Neural cell (in vitro differentiated cells): ENCODE data around the gene NFASC. TPM values are rescaled to one million over a fixed set of nuclear protein-coding genes. Genes with fewer than 3 reads are reported as not detected.

Experiments
- H2AFZ ChIP-seq: fragments of 200-600, 300-800 bp; sonication (generic), shearing (Covaris generic); 2 replicates; pipeline ENCODE4 v1.6.0; 2014; ENCODE audit warnings: low read depth, mild to moderate bottlenecking, antibody characterized with exemption, low read length, moderate library complexity
- H3F3A ChIP-seq: fragments of 200-600 bp; shearing (Covaris generic); 2 replicates; pipeline ENCODE4 v1.6.1; 2016; ENCODE audit warnings: mild to moderate bottlenecking, moderate library complexity, mixed read lengths, antibody characterized with exemption, low read length; ENCODE audit not compliant: insufficient read depth, poor library complexity, severe bottlenecking
- H3K27ac ChIP-seq: fragments of 200-600, 300-800 bp; sonication (generic), shearing (Covaris generic); 2 replicates; pipeline ENCODE4 v1.5.1; 2014; ENCODE audit warnings: mild to moderate bottlenecking, low read length, moderate library complexity
- H3K27me3 ChIP-seq: fragments of 300-800, 200-600 bp; sonication (generic), shearing (Covaris generic); 2 replicates; pipeline ENCODE4 v1.6.0; 2014; ENCODE audit warnings: mild to moderate bottlenecking, low read depth, low read length, moderate library complexity; ENCODE audit not compliant: insufficient read depth
- H3K36me3 ChIP-seq: fragments of 300-800, 200-600 bp; sonication (generic), shearing (Covaris generic); 2 replicates; pipeline ENCODE4 v1.5.1; 2014; ENCODE audit warnings: mild to moderate bottlenecking, antibody characterized with exemption, low read length, moderate library complexity; ENCODE audit not compliant: insufficient read depth
- H3K4me2 ChIP-seq: fragments of 300-800, 200-600 bp; sonication (generic), shearing (Covaris generic); 2 replicates; pipeline ENCODE4 v1.6.0; 2014; ENCODE audit warnings: mild to moderate bottlenecking, low read length
- H3K4me3 ChIP-seq: fragments of 300-800, 200-600 bp; sonication (generic), shearing (Covaris generic); 2 replicates; pipeline ENCODE4 v1.5.1; 2014; ENCODE audit warnings: mild to moderate bottlenecking, low read length, moderate library complexity
- H3K79me2 ChIP-seq: fragments of 200-600 bp; shearing (Covaris generic); replicated peaks from 2 replicates; pipeline ENCODE4 v1.6.0; 2014; ENCODE audit warnings: mild to moderate bottlenecking, low read length, moderate library complexity; ENCODE audit not compliant: insufficient read depth
- H3K9ac ChIP-seq: fragments of 300-800, 200-600 bp; sonication (generic), shearing (Covaris generic); 2 replicates; pipeline ENCODE4 v1.6.1; 2016; ENCODE audit warnings: mild to moderate bottlenecking, low read length, mixed read lengths
- H3K9me2 ChIP-seq: fragments of 200-600 bp; shearing (Covaris generic); 2 replicates; pipeline ENCODE4 v1.6.1; 2016; ENCODE audit warnings: mild to moderate bottlenecking, low read length, mixed read lengths; ENCODE audit not compliant: insufficient read depth
- H3K9me3 ChIP-seq: fragments of 200-600, 300-800 bp; sonication (generic), shearing (Covaris generic); 2 replicates; pipeline ENCODE4 v1.6.1; 2016; ENCODE audit warnings: mild to moderate bottlenecking, mixed run types, low read length, moderate library complexity, mixed read lengths
- H4K20me1 ChIP-seq: fragments of 200-600 bp; shearing (Covaris generic); 2 replicates; pipeline ENCODE4 v1.6.1; 2016; ENCODE audit warnings: mild to moderate bottlenecking, mixed run types; ENCODE audit not compliant: insufficient read depth
- CTCF ChIP-seq: fragments of 450-650 bp; IDR thresholded peaks from 2 replicates; pipeline ENCODE4 v1.5.1; 2014; ENCODE audit warnings: antibody characterized with exemption, mild to moderate bottlenecking, moderate library complexity; ENCODE audit not compliant: poor library complexity, severe bottlenecking
- EP300 ChIP-seq: fragments of 450-650 bp; conservative IDR thresholded peaks from 2 replicates; pipeline ENCODE4 v1.6.1; 2014; ENCODE audit warnings: antibody characterized with exemption, mild to moderate bottlenecking, moderate library complexity; ENCODE audit not compliant: poor library complexity, severe bottlenecking
- EZH2 ChIP-seq: fragments of 200-600, 300-800 bp; shearing (Covaris generic), sonication (generic); IDR thresholded peaks from 2 replicates; pipeline ENCODE4 v1.6.1; 2014; ENCODE audit warnings: antibody characterized with exemption, low read length, borderline replicate concordance, mild to moderate bottlenecking; ENCODE audit not compliant: insufficient read depth, poor library complexity, severe bottlenecking
- MXI1 ChIP-seq: fragments of 450-650 bp; conservative IDR thresholded peaks from 2 replicates; pipeline ENCODE4 v1.6.1; 2014; ENCODE audit warnings: antibody characterized with exemption, mild to moderate bottlenecking; ENCODE audit not compliant: poor library complexity, severe bottlenecking
- POLR2AphosphoS5 ChIP-seq: IDR thresholded peaks from 2 replicates; pipeline ENCODE4 v1.6.1; 2012
- RAD21 ChIP-seq: fragments of 450-650 bp; conservative IDR thresholded peaks from 2 replicates; pipeline ENCODE4 v1.6.1; 2014; ENCODE audit warnings: antibody characterized with exemption, mild to moderate bottlenecking, moderate library complexity
- SMC3 ChIP-seq: fragments of 450-650 bp; conservative IDR thresholded peaks from 2 replicates; pipeline ENCODE4 v1.6.1; 2014; ENCODE audit warnings: antibody characterized with exemption, mild to moderate bottlenecking, moderate library complexity; ENCODE audit not compliant: poor library complexity
- TAF1 ChIP-seq: IDR thresholded peaks from 2 replicates; pipeline ENCODE4 v1.6.1; 2012; ENCODE audit warnings: low read depth
- polyA plus RNA-seq: library from polyadenylated mRNA; depleted of rRNA; stranded (reverse); fragments of >200 nt; gene quantifications from 2 replicates; pipeline ENCODE4 v1.2.3, GENCODE V29; 2014
- TF ChIP-seq, protein P1 (sequence below): IDR thresholded peaks from 2 replicates; pipeline ENCODE4 v1.6.1; 2012; ENCODE audit warnings: borderline replicate concordance

NFASC gene
- polyA plus RNA-seq, 1 donor from 2014 or later = 23.9 TPM

DNA sequence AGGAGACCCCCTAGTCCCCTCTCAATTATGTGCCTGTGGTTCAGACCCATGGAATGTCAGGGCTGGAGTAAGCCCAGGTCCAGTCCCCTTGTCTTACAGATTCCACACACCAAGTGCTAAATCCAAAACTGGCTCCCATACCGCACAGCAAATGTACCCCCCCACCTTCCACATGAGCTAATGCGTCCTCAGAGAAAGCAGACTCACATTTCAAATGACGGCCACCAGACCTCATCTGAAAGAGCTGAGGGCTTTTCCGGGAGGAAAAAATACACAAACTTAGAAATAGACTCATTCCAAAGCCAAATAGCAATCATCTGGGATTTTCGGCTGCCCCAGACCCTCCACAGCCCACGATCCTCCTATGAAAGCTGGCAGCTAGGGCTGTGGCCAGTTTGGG, 159.6 kb downstream of the NFASC start:
- no peak overlapping the region for H3K27ac ChIP-seq
- H3K9ac ChIP-seq = no peak overlapping the region
- no peaks in the 10 kb centered on the region for H3K79me2 ChIP-seq
- H3K9me2 ChIP-seq = no peaks in the 10 kb centered on the region
- no peak for TF ChIP-seq MXI1
- TF ChIP-seq RAD21 = no peak
- no peaks in the 10 kb centered on the region for H3K9me3 ChIP-seq
- H3K4me2 ChIP-seq = no peak overlapping the region
- no peaks in the 10 kb centered on the region for H3F3A ChIP-seq
- H3K27me3 ChIP-seq = no peaks in the 10 kb centered on the region
- H3K4me3 ChIP-seq = no peak overlapping the region
- H3K36me3 ChIP-seq = no peaks in the 10 kb centered on the region
- H2AFZ ChIP-seq = no peak overlapping the region
- H4K20me1 ChIP-seq = no peaks in the 10 kb centered on the region

GRCh38 chr1:205030896-205031295, 160.2 kb downstream of the NFASC start:
- no peaks in the 10 kb centered on the region for H3F3A ChIP-seq
- no peak overlapping the region for H3K4me3 ChIP-seq
- H3K9me2 ChIP-seq = no peaks in the 10 kb centered on the region
- no peak overlapping the region for H3K27ac ChIP-seq
- no peaks in the 10 kb centered on the region for H3K79me2 ChIP-seq
- TF ChIP-seq, protein P1, sequence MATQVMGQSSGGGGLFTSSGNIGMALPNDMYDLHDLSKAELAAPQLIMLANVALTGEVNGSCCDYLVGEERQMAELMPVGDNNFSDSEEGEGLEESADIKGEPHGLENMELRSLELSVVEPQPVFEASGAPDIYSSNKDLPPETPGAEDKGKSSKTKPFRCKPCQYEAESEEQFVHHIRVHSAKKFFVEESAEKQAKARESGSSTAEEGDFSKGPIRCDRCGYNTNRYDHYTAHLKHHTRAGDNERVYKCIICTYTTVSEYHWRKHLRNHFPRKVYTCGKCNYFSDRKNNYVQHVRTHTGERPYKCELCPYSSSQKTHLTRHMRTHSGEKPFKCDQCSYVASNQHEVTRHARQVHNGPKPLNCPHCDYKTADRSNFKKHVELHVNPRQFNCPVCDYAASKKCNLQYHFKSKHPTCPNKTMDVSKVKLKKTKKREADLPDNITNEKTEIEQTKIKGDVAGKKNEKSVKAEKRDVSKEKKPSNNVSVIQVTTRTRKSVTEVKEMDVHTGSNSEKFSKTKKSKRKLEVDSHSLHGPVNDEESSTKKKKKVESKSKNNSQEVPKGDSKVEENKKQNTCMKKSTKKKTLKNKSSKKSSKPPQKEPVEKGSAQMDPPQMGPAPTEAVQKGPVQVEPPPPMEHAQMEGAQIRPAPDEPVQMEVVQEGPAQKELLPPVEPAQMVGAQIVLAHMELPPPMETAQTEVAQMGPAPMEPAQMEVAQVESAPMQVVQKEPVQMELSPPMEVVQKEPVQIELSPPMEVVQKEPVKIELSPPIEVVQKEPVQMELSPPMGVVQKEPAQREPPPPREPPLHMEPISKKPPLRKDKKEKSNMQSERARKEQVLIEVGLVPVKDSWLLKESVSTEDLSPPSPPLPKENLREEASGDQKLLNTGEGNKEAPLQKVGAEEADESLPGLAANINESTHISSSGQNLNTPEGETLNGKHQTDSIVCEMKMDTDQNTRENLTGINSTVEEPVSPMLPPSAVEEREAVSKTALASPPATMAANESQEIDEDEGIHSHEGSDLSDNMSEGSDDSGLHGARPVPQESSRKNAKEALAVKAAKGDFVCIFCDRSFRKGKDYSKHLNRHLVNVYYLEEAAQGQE = no peak
- TF ChIP-seq CTCF = no peak
- no peak for TF ChIP-seq SMC3
- no peak for TF ChIP-seq EZH2
- no peak for TF ChIP-seq MXI1
- no peak for TF ChIP-seq EP300
- TF ChIP-seq POLR2AphosphoS5 = no peak
- no peak for TF ChIP-seq RAD21
- TF ChIP-seq TAF1 = no peak
- H3K4me2 ChIP-seq = no peak overlapping the region
- H3K36me3 ChIP-seq = no peaks in the 10 kb centered on the region
- no peak overlapping the region for H3K9ac ChIP-seq
- no peaks in the 10 kb centered on the region for H3K27me3 ChIP-seq
- H2AFZ ChIP-seq = no peak overlapping the region
- no peaks in the 10 kb centered on the region for H3K9me3 ChIP-seq
- H4K20me1 ChIP-seq = no peaks in the 10 kb centered on the region

- no peak overlapping the region for H2AFZ ChIP-seq
- H3K9me3 ChIP-seq = no peaks in the 10 kb centered on the region
- no peaks in the 10 kb centered on the region for H3F3A ChIP-seq
- no peak overlapping the region for H3K9ac ChIP-seq
- no peaks in the 10 kb centered on the region for H3K79me2 ChIP-seq
- TF ChIP-seq EP300 (no peak), MXI1 (no peak), CTCF (no peak), RAD21 (no peak), EZH2 (no peak), POLR2AphosphoS5 (no peak), SMC3 (no peak)
- TF ChIP-seq, protein P1 = no peak
- H3K27ac ChIP-seq = no peak overlapping the region
- H3K27me3 ChIP-seq = no peaks in the 10 kb centered on the region
- H4K20me1 ChIP-seq = no peaks in the 10 kb centered on the region
- no peak overlapping the region for H3K4me2 ChIP-seq
- H3K9me2 ChIP-seq = no peaks in the 10 kb centered on the region
- no peaks in the 10 kb centered on the region for H3K36me3 ChIP-seq
- no peak overlapping the region for H3K4me3 ChIP-seq
Observed at GRCh38 chr1:205032508-205032907, 161.8 kb downstream of the NFASC start.
